ENCODE measurements around the gene AK8.
A peak's percentile ranks its signal among the peaks of the same experiment; 100 is the strongest.

The AK8 gene

DNA sequence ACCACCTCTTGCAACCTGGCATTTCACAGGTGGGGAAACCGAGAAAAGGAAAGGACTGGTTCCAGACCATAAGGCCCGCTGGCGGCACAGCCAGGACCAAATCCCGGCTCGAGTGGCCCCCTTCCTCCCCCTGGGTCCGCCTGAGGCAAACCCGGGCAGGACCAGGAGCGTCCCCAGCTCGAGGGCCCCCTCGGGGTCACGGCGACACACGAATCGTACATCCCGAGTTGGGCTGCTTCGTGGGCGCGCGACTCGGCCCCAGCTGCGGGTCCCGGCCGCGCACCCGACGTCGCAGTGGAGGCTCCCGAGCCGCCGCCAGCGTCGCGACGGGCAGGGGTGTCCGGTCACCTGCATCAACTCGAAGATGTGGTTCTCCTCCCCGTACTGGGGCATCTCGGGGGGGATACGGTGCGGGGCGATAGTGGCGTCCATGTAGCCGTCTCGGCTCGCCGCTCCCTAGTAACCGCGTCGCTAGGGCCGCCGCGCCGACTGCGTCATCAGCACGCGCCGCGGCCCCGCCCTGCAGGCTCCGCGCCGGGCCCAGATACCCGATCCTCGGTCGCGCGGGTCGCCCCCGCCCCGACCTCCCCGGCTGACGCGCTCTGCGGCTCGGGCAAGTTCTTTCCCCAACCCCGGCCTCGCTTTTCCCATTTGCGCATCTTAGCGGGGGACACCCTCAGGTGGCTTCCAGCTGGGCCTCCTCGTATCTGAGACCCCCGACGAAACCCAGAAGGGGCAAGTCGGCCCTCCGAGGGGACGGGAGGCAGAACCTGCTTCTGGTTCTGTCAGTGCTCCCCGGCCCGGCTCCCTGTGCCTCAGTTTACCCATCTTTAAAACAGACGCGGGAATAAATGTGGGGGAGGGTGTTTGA, at the start of gene AK8:
Gene AK8 (minus strand): TSS at position 461 of the 871 bp plus-strand sequence. CDS start 29 bp downstream, at position 432.
- DNase-seq (ENCODE audit: extremely low read depth in 1 of 2, low read depth in 1 of 2) = peak; percentile 37 to 60

- no peak for DNase-seq (ENCODE audit: extremely low read depth in 1 of 2, low read depth in 1 of 2)
Observed at GRCh38 chr9:132927704-132928103, 49.6 kb upstream of the AK8 start.

DNA sequence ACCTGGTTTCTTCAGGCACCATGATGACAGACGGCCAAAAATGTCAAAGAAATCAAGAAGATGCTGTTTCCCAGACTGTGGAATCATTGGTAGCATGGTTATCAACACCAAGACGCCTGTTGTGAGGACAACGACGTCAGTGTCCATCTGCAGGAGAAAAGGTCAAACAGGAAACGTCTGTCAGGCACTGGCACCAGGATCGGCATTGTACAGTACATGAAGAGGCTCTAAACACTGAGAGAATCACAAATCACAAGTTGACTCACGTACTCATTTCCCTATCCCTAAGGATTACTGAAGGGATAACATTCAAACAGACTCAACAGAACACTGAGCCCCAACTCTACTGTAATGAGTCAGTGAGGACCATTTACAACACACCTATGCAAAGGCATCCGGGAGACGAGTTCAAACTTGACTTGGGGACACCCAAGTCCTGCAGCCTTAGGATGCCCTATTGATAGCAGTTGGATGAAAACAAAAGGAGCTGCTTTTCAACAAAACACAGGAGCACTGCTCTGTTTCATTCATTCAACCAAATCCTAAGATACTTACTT, 45.3 kb upstream of the AK8 start:
- DNase-seq (ENCODE audit: extremely low read depth in 1 of 2, low read depth in 1 of 2) = no peak

DNA sequence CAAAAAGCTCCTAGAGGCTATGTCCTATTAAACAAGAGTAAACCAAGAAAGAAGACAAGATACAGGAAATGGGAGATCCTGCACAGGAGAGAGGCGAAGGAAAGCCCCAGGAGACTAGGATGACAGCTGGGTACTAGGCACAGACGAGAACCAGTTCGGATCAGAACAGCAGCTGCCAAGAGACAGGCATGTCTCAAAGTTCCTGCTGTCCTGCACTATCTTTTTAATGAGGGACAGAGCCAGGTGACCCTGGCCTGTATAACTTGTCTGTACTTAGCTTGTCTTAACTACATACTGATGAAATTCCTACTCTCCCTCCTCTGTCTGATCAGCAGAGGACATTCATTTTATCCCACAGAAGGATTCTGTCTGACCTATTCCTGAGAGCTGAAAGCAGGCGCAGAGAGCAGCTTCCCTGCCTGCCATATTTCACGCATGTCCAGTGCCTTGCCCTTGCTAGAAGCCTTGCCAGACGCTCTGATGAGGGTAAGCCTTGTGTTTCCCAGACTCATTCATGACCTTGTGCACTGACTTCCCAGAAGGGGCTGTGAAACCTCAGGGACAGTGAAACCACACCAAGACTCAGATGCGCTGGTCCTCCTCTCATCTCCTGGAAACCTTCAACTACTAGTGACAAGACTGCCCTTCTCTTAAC, 41.7 kb upstream of the AK8 start:
- no peak for DNase-seq (ENCODE audit: extremely low read depth in 1 of 2, low read depth in 1 of 2)

DNA sequence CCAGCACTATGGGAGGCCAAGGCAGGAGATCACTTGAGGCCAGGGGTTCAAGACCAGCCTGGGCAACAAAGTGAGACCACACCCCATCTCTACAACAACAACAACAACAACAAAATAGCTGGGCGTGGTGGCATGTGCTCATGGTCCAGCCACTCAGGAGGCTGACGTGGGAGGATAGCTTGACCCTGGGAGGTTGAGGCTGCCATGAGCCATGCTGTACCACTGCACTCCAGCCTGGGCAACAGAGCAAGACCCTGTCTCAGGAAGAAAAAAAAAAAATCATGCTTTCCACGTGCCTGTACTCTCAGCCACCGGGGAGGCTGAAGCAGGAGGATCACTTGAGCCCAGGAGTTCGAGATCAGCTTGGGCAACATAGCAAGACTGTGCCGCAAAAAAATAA, 36.8 kb upstream of the AK8 start:
- DNase-seq (ENCODE audit: extremely low read depth in 1 of 2, low read depth in 1 of 2) = no peak

- DNase-seq (ENCODE audit: extremely low read depth in 1 of 2, low read depth in 1 of 2) = no peak
Observed at GRCh38 chr9:132912131-132912530, 34.0 kb upstream of the AK8 start.

DNA sequence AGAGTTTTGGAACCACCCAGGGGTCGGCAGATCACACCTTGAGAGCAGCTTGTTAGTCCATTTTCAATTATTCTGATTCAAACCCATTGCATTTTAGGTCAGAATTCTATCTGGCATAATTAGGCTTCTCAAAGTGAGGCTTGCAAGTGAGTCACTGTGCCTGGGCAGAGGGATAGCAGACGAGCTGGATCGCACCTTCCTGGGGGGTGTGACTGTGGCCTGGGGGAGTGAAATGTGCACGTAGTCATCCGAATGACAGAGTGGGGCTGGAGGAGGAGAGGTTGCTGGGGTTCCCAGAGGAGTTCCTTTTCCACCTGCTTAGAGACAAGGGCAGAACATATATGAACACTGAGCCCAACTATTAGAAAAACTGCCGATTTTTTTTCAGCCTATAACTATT, 32.3 kb upstream of the AK8 start:
- DNase-seq (ENCODE audit: extremely low read depth in 1 of 2, low read depth in 1 of 2) = no peak

DNA sequence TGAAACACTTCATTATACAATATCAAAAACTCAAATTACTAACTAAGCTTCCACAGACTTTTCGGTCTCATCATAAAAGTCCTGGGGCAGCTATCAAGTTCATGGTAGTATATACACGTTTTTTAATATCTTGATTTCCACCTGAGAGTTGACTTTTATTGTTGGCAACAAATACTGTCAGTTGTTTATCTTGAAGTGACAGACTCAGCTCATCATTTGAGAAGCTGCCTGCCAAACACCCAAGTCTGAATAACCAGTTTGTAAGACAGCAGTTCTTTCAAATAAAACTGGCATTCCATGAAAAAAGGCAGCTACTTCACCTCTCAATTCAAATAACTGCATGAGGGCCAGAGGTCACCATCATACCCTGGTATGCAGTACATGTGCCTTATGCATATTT, 31.2 kb upstream of the AK8 start:
- no peak for DNase-seq (ENCODE audit: extremely low read depth in 1 of 2, low read depth in 1 of 2)

- no peak for DNase-seq (ENCODE audit: extremely low read depth in 1 of 2, low read depth in 1 of 2)
Observed at GRCh38 chr9:132908635-132909034, 30.6 kb upstream of the AK8 start.

GRCh38 chr9:132905726-132906125, 27.6 kb upstream of the AK8 start:
- no peak for DNase-seq (ENCODE audit: extremely low read depth in 1 of 2, low read depth in 1 of 2)

- no peak for DNase-seq (ENCODE audit: extremely low read depth in 1 of 2, low read depth in 1 of 2)
Observed at GRCh38 chr9:132903574-132904492, 25.7 kb upstream of the AK8 start.

DNA sequence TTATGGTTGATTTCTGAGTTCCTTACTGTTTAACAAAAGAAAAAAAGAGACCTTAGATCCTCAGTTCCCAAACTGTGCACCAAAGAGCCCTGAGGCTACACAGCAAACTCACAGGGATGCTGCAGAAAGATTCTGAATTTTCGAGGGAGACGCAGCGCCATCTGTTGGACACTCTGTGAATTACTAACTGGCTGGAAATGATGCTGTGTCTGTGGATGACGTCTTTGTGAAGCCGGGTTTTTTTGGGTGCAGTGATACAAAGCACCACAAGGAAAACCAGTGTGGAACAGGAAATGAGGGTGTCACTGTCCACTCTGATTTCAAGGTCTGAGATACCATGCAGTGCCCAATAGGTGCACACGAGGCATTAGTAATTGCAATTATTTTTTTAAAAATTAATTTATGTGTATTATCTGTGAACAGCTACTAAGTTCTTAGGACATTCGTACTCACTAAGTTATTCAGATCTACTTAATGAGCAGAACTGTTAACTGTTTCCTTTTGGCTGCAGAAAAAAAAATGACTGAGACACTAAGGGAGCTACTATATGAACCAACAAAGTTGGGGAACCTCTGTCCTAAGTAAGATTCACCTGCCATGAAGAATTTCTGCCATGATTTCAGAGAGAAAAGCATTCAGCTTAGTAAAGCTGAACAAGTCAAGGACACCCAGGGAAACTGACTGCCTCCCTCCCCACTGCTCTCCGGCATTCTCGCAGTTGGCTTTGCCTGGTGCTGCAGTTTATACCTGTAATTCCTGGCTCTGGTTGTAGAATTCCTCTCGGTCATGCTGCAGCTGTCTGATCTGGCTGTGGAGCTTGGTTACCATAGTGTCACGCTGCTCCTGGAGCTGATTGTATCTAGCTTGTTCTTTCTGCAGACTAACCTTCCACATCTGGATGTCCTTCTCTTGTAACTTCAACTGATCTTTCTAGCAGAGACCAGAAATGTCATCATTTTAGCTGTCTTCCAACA, 24.1 kb upstream of the AK8 start:
- DNase-seq (ENCODE audit: extremely low read depth in 1 of 2, low read depth in 1 of 2) = peak; percentile 52 to 62

- DNase-seq (ENCODE audit: extremely low read depth in 1 of 2, low read depth in 1 of 2) = no peak
Observed at GRCh38 chr9:132898051-132898450, 20.0 kb upstream of the AK8 start.

GRCh38 chr9:132896906-132897305, 18.8 kb upstream of the AK8 start:
- DNase-seq (ENCODE audit: extremely low read depth in 1 of 2, low read depth in 1 of 2) = no peak

- no peak for DNase-seq (ENCODE audit: extremely low read depth in 1 of 2, low read depth in 1 of 2)
Observed at GRCh38 chr9:132896264-132896663, 18.2 kb upstream of the AK8 start.

DNA sequence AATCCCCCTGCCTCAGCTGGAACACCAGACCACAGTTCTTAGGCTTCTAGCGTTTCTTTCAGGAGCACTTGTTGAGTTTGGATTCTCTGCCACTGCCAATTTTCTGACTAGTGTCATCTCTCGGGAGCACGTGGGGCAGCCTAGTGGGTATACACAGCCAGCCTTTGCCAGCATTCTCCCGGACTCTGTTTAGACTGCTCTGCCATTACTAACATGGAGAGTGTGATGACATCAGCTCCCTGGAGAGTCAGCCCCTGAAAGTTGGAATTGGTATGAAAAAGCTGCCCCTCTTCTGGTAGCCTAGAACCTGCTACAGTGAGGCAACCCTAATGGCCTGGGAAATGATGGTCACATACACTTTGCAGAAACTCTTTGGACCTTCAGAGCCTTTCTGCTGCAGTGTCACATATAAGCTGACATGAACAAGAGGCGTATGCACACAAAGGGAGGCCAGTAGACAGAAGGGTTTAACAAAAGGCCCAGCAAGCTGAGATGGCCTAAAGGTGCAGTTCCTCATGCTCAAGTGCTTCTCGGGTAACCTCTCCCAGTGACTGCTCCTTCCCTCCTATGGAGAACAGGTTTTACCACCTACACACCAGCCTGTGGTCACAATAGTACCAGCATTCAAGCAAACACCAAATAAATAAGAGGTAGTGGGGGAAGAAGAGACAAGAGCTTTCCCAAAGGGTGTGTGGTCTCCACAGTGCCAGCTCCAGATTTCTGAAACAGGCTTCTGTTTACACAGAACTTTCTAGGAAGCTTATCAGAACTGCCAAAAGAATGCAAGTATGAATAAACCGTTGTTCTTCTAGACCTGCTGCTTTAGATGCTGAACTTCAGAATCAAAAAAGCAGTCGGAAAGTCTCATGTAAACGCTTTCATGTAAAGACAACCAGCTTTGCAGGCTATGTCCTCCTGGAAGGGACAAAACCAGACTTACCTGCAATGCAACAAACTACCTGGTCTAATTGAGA, 17.1 kb upstream of the AK8 start:
- DNase-seq (ENCODE audit: extremely low read depth in 1 of 2, low read depth in 1 of 2) = no peak

DNA sequence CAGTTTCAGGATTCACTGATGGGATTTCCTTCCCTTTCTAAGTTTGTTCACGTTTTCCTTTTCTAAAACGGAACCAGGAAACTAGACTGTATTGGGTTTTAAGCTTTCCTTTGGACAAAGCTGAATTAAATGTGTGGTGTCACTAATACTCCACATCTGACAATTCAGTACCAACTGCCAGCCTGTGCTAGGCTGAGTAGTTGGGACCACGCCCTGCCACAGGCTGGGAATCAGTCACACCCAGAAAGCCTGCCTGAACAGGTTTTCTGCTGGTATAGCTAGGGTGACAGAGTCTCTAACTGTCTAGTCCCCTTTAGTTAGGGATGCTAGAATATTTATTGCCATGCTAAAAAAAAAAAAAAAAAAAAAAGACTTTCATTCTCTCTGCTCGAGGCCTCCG, 16.3 kb upstream of the AK8 start:
- DNase-seq (ENCODE audit: extremely low read depth in 1 of 2, low read depth in 1 of 2) = no peak

DNA sequence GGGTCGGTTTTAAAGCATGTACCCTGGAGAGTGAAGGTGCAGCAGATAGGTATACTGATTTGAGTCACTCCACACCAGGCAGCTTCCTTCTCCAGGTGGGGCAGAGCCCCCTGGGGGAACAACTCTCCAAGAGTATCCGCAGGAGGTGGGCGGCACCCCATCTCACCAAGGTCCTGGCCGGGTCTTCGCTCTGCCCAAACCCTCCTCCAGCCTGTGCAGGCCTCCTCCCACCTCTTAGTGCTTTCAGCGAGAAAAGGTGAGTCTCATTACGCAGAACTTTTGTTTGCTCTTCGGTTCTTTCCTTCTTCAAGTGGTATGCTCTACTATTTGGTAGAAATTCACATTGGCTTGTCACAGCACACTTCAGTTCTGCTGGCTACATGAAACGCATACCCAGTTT, 14.3 kb upstream of the AK8 start:
- DNase-seq (ENCODE audit: extremely low read depth in 1 of 2, low read depth in 1 of 2) = no peak

GRCh38 chr9:132888151-132888550, 10.1 kb upstream of the AK8 start:
- DNase-seq (ENCODE audit: extremely low read depth in 1 of 2, low read depth in 1 of 2) = no peak

All from stimulated activated CD8-positive, alpha-beta memory T cell treated with anti-CD3 and anti-CD28 coated beads, Interleukin-7, amount 100 ng/mL, for 48 hours (primary cell).